ENCODE data around the gene ZNF221. TPM values are rescaled to one million over a fixed set of nuclear protein-coding genes. Genes with fewer than 3 reads are reported as not detected.
A peak's percentile ranks its signal among the peaks of the same experiment; 100 is the strongest.

ZNF221 gene
- total RNA-seq, 1 donor from 2014 or later = 6.1 TPM

DNA sequence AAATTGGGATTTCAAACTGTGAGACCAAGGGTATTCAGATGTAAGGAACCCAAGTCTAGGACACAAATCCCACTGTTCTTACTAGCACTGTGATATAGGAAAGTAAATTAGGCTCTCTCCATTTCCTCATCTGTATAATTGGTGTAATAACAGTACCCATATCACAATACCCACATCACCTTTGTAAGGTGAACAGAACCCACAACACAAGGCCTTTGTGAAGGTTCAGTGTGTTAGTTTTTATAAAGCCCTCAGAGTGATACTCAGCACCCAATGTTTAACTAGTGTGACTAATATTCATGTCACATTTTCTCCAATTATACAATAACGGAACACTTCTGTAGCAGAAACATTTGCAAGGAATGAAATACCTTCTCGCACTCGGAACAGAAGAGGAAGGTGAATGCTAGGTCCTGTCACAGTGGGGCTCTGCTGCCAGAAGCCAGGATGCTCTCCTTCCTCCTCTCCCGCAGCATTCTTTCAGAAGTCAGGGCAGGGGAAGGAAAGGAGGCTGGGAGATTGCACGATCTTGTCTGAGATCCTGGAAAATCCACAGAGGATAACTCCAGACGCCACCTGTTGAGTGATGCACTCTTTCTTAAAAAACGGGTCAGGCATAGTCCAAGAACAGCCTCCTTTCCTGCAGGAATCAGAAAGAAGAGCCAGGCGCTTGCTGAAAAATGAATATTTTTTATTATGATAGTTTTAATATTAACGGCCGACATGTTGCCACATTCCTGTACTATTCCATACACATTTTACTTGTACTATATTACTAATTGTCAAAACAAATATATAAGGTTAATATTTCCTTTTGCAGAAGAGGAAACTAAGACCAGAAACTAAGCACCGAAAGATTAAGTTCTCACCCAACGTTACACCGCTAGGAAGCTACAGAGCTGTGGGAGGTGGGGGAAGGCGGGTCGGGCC is 16.7 kb upstream of the ZNF221 start:
- Histone ChIP-seq H3K27me3 (ENCODE audit: control insufficient read depth, insufficient read depth, low read length) (no peaks in the 10 kb centered on the region), H3K36me3 (ENCODE audit: control insufficient read depth, insufficient read depth, low read length) (peaks cover 7% of the 10 kb centered on the region), H3K4me3 (ENCODE audit: low read depth, low read length) (peak overlapping the region; percentile 50)
- TF ChIP-seq, protein P1, sequence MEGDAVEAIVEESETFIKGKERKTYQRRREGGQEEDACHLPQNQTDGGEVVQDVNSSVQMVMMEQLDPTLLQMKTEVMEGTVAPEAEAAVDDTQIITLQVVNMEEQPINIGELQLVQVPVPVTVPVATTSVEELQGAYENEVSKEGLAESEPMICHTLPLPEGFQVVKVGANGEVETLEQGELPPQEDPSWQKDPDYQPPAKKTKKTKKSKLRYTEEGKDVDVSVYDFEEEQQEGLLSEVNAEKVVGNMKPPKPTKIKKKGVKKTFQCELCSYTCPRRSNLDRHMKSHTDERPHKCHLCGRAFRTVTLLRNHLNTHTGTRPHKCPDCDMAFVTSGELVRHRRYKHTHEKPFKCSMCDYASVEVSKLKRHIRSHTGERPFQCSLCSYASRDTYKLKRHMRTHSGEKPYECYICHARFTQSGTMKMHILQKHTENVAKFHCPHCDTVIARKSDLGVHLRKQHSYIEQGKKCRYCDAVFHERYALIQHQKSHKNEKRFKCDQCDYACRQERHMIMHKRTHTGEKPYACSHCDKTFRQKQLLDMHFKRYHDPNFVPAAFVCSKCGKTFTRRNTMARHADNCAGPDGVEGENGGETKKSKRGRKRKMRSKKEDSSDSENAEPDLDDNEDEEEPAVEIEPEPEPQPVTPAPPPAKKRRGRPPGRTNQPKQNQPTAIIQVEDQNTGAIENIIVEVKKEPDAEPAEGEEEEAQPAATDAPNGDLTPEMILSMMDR (IDR thresholded peaks at IDR 0.05; ENCODE audit: insufficient read depth, low read length, severe bottlenecking) = no peak
- FAIRE-seq = no peak
- peak; percentile 34 for DNase-seq (ENCODE audit: low read depth)

DNA sequence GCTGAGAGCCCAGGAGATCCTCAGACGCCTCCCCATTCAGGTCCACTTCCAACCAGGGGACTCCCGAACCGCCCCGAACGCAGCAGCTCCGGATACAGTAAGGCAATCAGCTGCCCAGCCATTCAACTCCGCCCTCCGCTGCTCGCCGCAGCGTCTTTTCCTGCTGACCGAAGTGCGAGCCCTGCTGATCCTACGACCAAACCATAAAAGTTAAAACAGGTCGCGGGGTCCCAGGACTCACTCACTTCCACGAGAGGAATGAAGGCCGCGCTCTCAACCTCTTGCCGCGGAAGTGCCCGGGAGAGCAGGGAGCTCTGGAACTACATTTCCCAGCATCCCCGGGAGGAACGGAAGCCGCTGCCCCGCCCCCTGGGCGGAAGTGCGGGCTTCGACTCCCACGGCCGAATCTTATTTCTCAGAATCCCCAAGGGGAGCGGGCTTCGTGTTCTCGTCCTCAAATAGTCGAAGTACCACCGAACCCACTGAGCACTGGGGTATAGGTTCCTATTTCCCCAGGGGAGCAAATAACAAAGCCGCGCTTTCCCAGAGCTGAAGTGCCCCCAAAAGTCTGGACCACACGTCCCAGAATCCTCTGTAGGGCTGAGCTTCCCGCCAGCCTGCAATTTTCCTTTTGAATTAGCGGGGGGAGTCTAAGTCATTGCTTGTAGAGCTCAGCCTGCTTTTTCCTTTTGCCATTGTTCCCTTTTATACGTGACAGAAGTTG is 15.9 kb upstream of the ZNF221 start, which contains the start of gene ZNF45:
Gene ZNF45 (minus strand): TSS at position 298 of the 724 bp plus-strand sequence. CDS start 13,097 bp downstream, outside the sequence.
- Histone ChIP-seq H3K4me3 (ENCODE audit: low read depth, low read length) (peak within 1 kb of the TSS; percentile 50), H3K27me3 (ENCODE audit: control insufficient read depth, insufficient read depth, low read length) (no peaks in the 10 kb centered on the region), H3K36me3 (ENCODE audit: control insufficient read depth, insufficient read depth, low read length) (peaks cover 4% of the 10 kb centered on the region)
- TF ChIP-seq, protein P1 (IDR thresholded peaks at IDR 0.05; ENCODE audit: insufficient read depth, low read length, severe bottlenecking) = no peak
- FAIRE-seq (no peak), DNase-seq (ENCODE audit: low read depth) (peak; percentile 79)

DNA sequence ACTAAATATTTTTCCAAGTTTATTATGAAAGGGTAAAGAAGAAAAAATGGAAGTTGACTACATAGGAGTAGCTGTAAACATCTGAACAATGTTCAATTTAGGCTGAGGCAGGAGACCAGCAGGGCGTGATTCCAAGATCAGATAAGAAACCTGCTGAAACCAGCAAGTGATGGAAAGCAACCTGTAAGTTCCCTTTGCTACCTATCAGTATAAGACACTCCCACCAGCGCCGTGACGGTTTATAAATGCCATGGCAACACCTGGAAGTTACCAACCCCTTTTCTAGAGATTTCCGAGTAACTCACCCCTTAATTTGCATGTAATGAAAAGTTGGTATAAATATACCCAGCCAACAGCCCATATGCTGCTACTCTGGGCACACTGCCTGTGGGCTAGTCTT is 14.8 kb upstream of the ZNF221 start:
- Histone ChIP-seq H3K4me3 (ENCODE audit: low read depth, low read length) (no peak overlapping the region), H3K27me3 (ENCODE audit: control insufficient read depth, insufficient read depth, low read length) (no peaks in the 10 kb centered on the region), H3K36me3 (ENCODE audit: control insufficient read depth, insufficient read depth, low read length) (peaks cover 1% of the 10 kb centered on the region)
- no peak for FAIRE-seq
- TF ChIP-seq, protein P1 (IDR thresholded peaks at IDR 0.05; ENCODE audit: insufficient read depth, low read length, severe bottlenecking) = no peak
- no peak for DNase-seq (ENCODE audit: low read depth)

DNA sequence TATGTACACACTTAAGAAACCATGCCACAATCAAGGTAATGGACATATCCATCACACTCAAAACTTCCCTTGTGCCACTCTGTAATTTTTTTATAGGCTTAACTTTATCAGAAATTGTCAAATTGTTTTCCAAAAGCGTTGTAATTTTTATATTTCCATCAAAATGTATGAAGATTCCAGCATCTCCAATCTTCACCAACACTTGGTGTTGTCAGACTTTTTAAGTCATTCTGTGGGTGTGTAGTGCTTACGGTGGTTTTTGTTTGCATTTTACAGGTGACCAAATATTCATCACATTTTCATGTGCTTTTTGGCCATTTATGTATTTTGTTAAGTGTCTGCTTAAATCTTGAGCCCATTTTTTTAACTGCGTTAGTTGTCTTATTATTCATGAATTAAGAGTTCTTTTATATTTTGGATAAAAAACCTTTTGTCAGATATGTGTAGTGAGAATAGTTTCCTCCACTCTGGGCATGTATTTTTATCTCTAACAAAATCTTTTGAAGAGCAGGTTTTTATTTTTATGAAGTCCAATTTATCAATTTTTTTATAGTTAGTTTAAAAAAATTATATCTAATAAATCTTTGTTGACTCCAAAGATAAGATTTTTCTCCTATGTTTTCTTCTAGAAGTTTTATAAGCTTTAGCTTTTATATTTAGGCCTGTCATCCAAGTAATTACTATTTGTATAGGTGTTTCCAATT is 11.3 kb upstream of the ZNF221 start:
- Histone ChIP-seq H3K4me3 (ENCODE audit: low read depth, low read length) (no peak overlapping the region), H3K36me3 (ENCODE audit: control insufficient read depth, insufficient read depth, low read length) (no peaks in the 10 kb centered on the region), H3K27me3 (ENCODE audit: control insufficient read depth, insufficient read depth, low read length) (no peaks in the 10 kb centered on the region)
- TF ChIP-seq, protein P1 (IDR thresholded peaks at IDR 0.05; ENCODE audit: insufficient read depth, low read length, severe bottlenecking) = no peak
- DNase-seq (ENCODE audit: low read depth) = no peak
- FAIRE-seq = no peak

DNA sequence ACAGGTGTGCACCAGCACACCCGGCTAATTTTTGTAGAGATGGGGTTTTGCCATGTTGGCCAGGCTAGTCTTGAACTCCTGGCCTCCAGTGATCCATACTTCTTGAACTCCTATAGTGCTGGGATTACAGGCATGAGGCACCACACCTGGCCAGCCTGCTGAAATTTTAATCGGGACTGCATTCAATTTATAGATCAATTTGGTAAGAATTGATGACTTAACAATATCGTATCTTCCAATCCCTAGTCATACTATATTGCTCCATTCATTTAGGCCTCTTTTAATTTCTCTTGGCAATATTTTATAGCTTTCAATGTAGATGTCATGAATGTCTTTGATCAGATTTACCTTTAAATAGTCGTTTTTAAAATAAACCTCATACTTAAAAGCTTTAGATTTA is 10.3 kb upstream of the ZNF221 start:
- FAIRE-seq (no peak), DNase-seq (ENCODE audit: low read depth) (no peak)
- H3K36me3 ChIP-seq (ENCODE audit: control insufficient read depth, insufficient read depth, low read length) = no peaks in the 10 kb centered on the region
- H3K4me3 ChIP-seq (ENCODE audit: low read depth, low read length) = no peak overlapping the region
- TF ChIP-seq, protein P1 (IDR thresholded peaks at IDR 0.05; ENCODE audit: insufficient read depth, low read length, severe bottlenecking) = no peak
- H3K27me3 ChIP-seq (ENCODE audit: control insufficient read depth, insufficient read depth, low read length) = no peaks in the 10 kb centered on the region
